GM23338 (cell line): ENCODE measurements around the gene EHF. TPM values are rescaled to one million over a fixed set of nuclear protein-coding genes. Genes with fewer than 3 reads are reported as not detected.

Source experiments
- ATAC-seq: fragments of 200-7000 bp; cut with Tn5 transposase; 3 replicates; pipeline ENCODE4 v1.9.1; 2020
- DNase-seq: peaks from one replicate; pipeline ENCODE4 v3.0.0-alpha.2; 2015; ENCODE audit warnings: low spot score
- H2AFZ ChIP-seq: fragments of 200-600 bp; sonication (generic); 2 replicates; pipeline ENCODE4 v1.8.0; 2016; ENCODE audit warnings: antibody characterized with exemption, mild to moderate bottlenecking, moderate library complexity
- H3F3A ChIP-seq: fragments of 200-600 bp; sonication (generic); replicated peaks from 2 replicates; pipeline ENCODE4 v1.8.0; 2017; ENCODE audit warnings: antibody characterized with exemption, mixed run types, low read depth
- H3K27ac ChIP-seq: fragments of 200-600 bp; sonication (generic); 2 replicates; pipeline ENCODE4 v1.6.1; 2016; ENCODE audit warnings: low read depth
- H3K27me3 ChIP-seq: fragments of 200-600 bp; sonication (generic); 2 replicates; pipeline ENCODE4 v1.8.0; 2016; ENCODE audit warnings: mild to moderate bottlenecking, mixed run types, moderate library complexity; ENCODE audit not compliant: insufficient read depth
- H3K36me3 ChIP-seq: fragments of 200-600 bp; sonication (generic); 2 replicates; pipeline ENCODE4 v1.8.0; 2016; ENCODE audit warnings: mild to moderate bottlenecking; ENCODE audit not compliant: insufficient read depth
- H3K4me1 ChIP-seq: fragments of 200-600 bp; sonication (generic); 2 replicates; pipeline ENCODE4 v1.8.0; 2016; ENCODE audit warnings: mild to moderate bottlenecking, moderate library complexity; ENCODE audit not compliant: insufficient read depth
- H3K4me2 ChIP-seq: fragments of 200-600 bp; sonication (generic); 2 replicates; pipeline ENCODE4 v1.7.1; 2017; ENCODE audit warnings: mixed run types
- H3K4me3 ChIP-seq: fragments of 200-600 bp; sonication (generic); 2 replicates; pipeline ENCODE4 v1.6.1; 2016; ENCODE audit warnings: mixed run types
- H3K79me2 ChIP-seq: fragments of 200-600 bp; sonication (generic); replicated peaks from 2 replicates; pipeline ENCODE4 v1.8.0; 2017; ENCODE audit warnings: mild to moderate bottlenecking; ENCODE audit not compliant: insufficient read depth
- H3K9me2 ChIP-seq: fragments of 200-600 bp; sonication (generic); 2 replicates; pipeline ENCODE4 v1.8.0; 2017; ENCODE audit not compliant: insufficient read depth
- H4K20me1 ChIP-seq: fragments of 200-600 bp; sonication (generic); replicated peaks from 2 replicates; pipeline ENCODE4 v1.8.0; 2017; ENCODE audit warnings: mild to moderate bottlenecking; ENCODE audit not compliant: insufficient read depth
- H3K27ac Mint-ChIP-seq: 2 replicates; pipeline ENCODE4 v1.8.0; 2020; ENCODE audit warnings: inconsistent platforms, mild to moderate bottlenecking, moderate library complexity, mixed read lengths
- H3K27me3 Mint-ChIP-seq: 3 replicates; pipeline ENCODE4 v1.8.0; 2022; ENCODE audit warnings: low read depth, mild to moderate bottlenecking, moderate library complexity, mixed read lengths, inconsistent platforms; ENCODE audit not compliant: insufficient read depth, poor library complexity
- H3K36me3 Mint-ChIP-seq: 3 replicates; pipeline ENCODE4 v1.8.0; 2021; ENCODE audit warnings: low read depth, mild to moderate bottlenecking, inconsistent platforms, moderate library complexity, mixed read lengths
- H3K4me1 Mint-ChIP-seq: 3 replicates; pipeline ENCODE4 v1.8.0; 2020; ENCODE audit warnings: mild to moderate bottlenecking, inconsistent platforms, mixed read lengths
- H3K4me3 Mint-ChIP-seq: 3 replicates; pipeline ENCODE4 v1.8.0; 2021; ENCODE audit warnings: moderate library complexity, mild to moderate bottlenecking, inconsistent platforms, mixed read lengths
- H3K9me3 Mint-ChIP-seq: 3 replicates; pipeline ENCODE4 v1.8.0; 2020; ENCODE audit warnings: moderate library complexity, mild to moderate bottlenecking, inconsistent platforms, mixed read lengths
- CREB1 ChIP-seq: fragments of 250-450 bp; sonication (Bioruptor Pico); IDR thresholded peaks from 2 replicates; pipeline ENCODE4 v1.5.0; 2020; ENCODE audit warnings: low read depth, mild to moderate bottlenecking, moderate library complexity
- CTCF ChIP-seq, 2 experiments: fragments of 200-600 bp in 1 of 2; sonication (generic) in 1 of 2; conservative IDR thresholded peaks; 2 replicates each; pipeline versions ENCODE4 v1.5.1 to v1.6.1; 2016 to 2017; ENCODE audit warnings: antibody characterized with exemption in 2 of 2, low read depth in 2 of 2, mild to moderate bottlenecking in 2 of 2, moderate library complexity in 1 of 2
- ETS1 ChIP-seq: IDR thresholded peaks from 2 replicates; pipeline ENCODE4 v1.6.1; 2016; ENCODE audit warnings: antibody characterized with exemption
- EZH2 ChIP-seq: fragments of 200-600 bp; sonication (generic); IDR thresholded peaks from one replicate; pipeline ENCODE4 v1.8.0; 2017; ENCODE audit warnings: antibody characterized with exemption, mild to moderate bottlenecking, low read depth; ENCODE audit not compliant: unreplicated experiment
- EZH2phosphoT487 ChIP-seq: fragments of 200-600 bp; sonication (generic); IDR thresholded peaks from one replicate; pipeline ENCODE4 v1.8.1; 2018; ENCODE audit warnings: antibody characterized with exemption; ENCODE audit not compliant: unreplicated experiment
- JUNB ChIP-seq: IDR thresholded peaks from one replicate; pipeline ENCODE4 v1.6.1; 2016; ENCODE audit warnings: antibody characterized with exemption; ENCODE audit not compliant: unreplicated experiment
- NANOG ChIP-seq: IDR thresholded peaks from 2 replicates; pipeline ENCODE4 v1.6.1; 2016; ENCODE audit warnings: antibody characterized with exemption, borderline replicate concordance
- POLR2AphosphoS5 ChIP-seq: IDR thresholded peaks from 2 replicates; pipeline ENCODE4 v1.6.1; 2016; ENCODE audit warnings: antibody characterized with exemption, low read depth
- STAT1 ChIP-seq: IDR thresholded peaks from one replicate; pipeline ENCODE4 v1.6.1; 2016; ENCODE audit warnings: antibody characterized with exemption; ENCODE audit not compliant: unreplicated experiment
- ZNF114 ChIP-seq: fragments of 250-450 bp; sonication (Bioruptor Pico); IDR thresholded peaks from 2 replicates; pipeline ENCODE4 v1.5.0; 2020; ENCODE audit warnings: mild to moderate bottlenecking, moderate library complexity
- ZNF331 ChIP-seq: fragments of 250-450 bp; sonication (Bioruptor Pico); IDR thresholded peaks from 2 replicates; pipeline ENCODE4 v1.5.0; 2020; ENCODE audit warnings: low read depth, mild to moderate bottlenecking, moderate library complexity
- polyA plus RNA-seq: library from polyadenylated mRNA; unstranded; fragments of >200 nt; fragmentation: Nextera tagmentation; extraction: Ambion mirVana; gene quantifications from 2 replicates; pipeline ENCODE4 v1.2.1, GENCODE V29; 2016
- total RNA-seq: library from RNA; depleted of rRNA; stranded (reverse); fragments of >200 nt; shearing (Covaris generic); gene quantifications from 2 replicates; pipeline ENCODE4 v1.2.3, GENCODE V29; 2014
- TF ChIP-seq, protein P1 (sequence below): IDR thresholded peaks from one replicate; pipeline ENCODE4 v1.6.1; 2018; ENCODE audit warnings: antibody characterized with exemption; ENCODE audit not compliant: unreplicated experiment
- TF ChIP-seq, protein P2 (sequence below): fragments of 250-450 bp; sonication (Bioruptor Pico); IDR thresholded peaks from 2 replicates; pipeline ENCODE4 v1.5.0; 2020; ENCODE audit warnings: mild to moderate bottlenecking, moderate library complexity

Gene EHF
- total and polyA plus RNA-seq, 2 experiments from 2014 or later = not detected

- H3K4me1 ChIP-seq = peaks cover 9% of the 10 kb centered on the region; the same call in 1 of the 2 replicates
- no peak for ATAC-seq
- H3K4me1 Mint-ChIP-seq = peaks cover 8% of the 10 kb centered on the region; the same call in 2 of the 3 replicates
- no peaks in the 10 kb centered on the region; the same call in 2 of the 3 replicates for H3K9me3 Mint-ChIP-seq
- H3K27me3 ChIP-seq = no peaks in the 10 kb centered on the region
- H3K27me3 Mint-ChIP-seq = no peaks in the 10 kb centered on the region
- no peak overlapping the region for H3K27ac ChIP-seq
- H3K79me2 ChIP-seq = no peaks in the 10 kb centered on the region
- no peaks in the 10 kb centered on the region for H3K36me3 Mint-ChIP-seq
- no peak overlapping the region for H2AFZ ChIP-seq
- no peak for DNase-seq
- H3K36me3 ChIP-seq = no peaks in the 10 kb centered on the region
- no peak overlapping the region for H3K27ac Mint-ChIP-seq
- H3K4me3 Mint-ChIP-seq = no peak overlapping the region
- H3K9me2 ChIP-seq = 0 out of 2 replicates have a peak, but pooled peaks cover 2% of the 10 kb centered on the region
- no peaks in the 10 kb centered on the region for H3F3A ChIP-seq
- no peak overlapping the region for H3K4me2 ChIP-seq
- TF ChIP-seq NANOG = no peak
- TF ChIP-seq, protein P1, sequence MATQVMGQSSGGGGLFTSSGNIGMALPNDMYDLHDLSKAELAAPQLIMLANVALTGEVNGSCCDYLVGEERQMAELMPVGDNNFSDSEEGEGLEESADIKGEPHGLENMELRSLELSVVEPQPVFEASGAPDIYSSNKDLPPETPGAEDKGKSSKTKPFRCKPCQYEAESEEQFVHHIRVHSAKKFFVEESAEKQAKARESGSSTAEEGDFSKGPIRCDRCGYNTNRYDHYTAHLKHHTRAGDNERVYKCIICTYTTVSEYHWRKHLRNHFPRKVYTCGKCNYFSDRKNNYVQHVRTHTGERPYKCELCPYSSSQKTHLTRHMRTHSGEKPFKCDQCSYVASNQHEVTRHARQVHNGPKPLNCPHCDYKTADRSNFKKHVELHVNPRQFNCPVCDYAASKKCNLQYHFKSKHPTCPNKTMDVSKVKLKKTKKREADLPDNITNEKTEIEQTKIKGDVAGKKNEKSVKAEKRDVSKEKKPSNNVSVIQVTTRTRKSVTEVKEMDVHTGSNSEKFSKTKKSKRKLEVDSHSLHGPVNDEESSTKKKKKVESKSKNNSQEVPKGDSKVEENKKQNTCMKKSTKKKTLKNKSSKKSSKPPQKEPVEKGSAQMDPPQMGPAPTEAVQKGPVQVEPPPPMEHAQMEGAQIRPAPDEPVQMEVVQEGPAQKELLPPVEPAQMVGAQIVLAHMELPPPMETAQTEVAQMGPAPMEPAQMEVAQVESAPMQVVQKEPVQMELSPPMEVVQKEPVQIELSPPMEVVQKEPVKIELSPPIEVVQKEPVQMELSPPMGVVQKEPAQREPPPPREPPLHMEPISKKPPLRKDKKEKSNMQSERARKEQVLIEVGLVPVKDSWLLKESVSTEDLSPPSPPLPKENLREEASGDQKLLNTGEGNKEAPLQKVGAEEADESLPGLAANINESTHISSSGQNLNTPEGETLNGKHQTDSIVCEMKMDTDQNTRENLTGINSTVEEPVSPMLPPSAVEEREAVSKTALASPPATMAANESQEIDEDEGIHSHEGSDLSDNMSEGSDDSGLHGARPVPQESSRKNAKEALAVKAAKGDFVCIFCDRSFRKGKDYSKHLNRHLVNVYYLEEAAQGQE = no peak
- no peak for TF ChIP-seq ZNF331 (CRISPR knock-in tag)
- TF ChIP-seq ETS1 = no peak
- TF ChIP-seq CREB1 = no peak
- TF ChIP-seq EZH2 = no peak
- TF ChIP-seq POLR2AphosphoS5 = no peak
- no peak for TF ChIP-seq JUNB
- TF ChIP-seq, protein P2, sequence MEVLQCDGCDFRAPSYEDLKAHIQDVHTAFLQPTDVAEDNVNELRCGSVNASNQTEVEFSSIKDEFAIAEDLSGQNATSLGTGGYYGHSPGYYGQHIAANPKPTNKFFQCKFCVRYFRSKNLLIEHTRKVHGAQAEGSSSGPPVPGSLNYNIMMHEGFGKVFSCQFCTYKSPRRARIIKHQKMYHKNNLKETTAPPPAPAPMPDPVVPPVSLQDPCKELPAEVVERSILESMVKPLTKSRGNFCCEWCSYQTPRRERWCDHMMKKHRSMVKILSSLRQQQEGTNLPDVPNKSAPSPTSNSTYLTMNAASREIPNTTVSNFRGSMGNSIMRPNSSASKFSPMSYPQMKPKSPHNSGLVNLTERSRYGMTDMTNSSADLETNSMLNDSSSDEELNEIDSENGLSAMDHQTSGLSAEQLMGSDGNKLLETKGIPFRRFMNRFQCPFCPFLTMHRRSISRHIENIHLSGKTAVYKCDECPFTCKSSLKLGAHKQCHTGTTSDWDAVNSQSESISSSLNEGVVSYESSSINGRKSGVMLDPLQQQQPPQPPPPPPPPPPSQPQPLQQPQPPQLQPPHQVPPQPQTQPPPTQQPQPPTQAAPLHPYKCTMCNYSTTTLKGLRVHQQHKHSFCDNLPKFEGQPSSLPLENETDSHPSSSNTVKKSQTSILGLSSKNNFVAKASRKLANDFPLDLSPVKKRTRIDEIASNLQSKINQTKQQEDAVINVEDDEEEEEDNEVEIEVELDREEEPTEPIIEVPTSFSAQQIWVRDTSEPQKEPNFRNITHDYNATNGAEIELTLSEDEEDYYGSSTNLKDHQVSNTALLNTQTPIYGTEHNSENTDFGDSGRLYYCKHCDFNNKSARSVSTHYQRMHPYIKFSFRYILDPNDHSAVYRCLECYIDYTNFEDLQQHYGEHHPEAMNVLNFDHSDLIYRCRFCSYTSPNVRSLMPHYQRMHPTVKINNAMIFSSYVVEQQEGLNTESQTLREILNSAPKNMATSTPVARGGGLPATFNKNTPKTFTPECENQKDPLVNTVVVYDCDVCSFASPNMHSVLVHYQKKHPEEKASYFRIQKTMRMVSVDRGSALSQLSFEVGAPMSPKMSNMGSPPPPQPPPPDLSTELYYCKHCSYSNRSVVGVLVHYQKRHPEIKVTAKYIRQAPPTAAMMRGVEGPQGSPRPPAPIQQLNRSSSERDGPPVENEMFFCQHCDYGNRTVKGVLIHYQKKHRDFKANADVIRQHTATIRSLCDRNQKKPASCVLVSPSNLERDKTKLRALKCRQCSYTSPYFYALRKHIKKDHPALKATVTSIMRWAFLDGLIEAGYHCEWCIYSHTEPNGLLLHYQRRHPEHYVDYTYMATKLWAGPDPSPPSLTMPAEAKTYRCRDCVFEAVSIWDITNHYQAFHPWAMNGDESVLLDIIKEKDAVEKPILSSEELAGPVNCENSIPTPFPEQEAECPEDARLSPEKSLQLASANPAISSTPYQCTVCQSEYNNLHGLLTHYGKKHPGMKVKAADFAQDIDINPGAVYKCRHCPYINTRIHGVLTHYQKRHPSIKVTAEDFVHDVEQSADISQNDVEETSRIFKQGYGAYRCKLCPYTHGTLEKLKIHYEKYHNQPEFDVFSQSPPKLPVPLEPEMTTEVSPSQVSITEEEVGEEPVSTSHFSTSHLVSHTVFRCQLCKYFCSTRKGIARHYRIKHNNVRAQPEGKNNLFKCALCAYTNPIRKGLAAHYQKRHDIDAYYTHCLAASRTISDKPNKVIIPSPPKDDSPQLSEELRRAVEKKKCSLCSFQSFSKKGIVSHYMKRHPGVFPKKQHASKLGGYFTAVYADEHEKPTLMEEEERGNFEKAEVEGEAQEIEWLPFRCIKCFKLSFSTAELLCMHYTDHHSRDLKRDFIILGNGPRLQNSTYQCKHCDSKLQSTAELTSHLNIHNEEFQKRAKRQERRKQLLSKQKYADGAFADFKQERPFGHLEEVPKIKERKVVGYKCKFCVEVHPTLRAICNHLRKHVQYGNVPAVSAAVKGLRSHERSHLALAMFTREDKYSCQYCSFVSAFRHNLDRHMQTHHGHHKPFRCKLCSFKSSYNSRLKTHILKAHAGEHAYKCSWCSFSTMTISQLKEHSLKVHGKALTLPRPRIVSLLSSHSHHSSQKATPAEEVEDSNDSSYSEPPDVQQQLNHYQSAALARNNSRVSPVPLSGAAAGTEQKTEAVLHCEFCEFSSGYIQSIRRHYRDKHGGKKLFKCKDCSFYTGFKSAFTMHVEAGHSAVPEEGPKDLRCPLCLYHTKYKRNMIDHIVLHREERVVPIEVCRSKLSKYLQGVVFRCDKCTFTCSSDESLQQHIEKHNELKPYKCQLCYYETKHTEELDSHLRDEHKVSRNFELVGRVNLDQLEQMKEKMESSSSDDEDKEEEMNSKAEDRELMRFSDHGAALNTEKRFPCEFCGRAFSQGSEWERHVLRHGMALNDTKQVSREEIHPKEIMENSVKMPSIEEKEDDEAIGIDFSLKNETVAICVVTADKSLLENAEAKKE (CRISPR knock-in tag) = no peak
- no peak for TF ChIP-seq EZH2phosphoT487
- TF ChIP-seq STAT1 = no peak
- no peak for TF ChIP-seq CTCF (conservative IDR thresholded peaks at IDR 0.05; ENCODE audit: low read depth in 2 of 2)
- TF ChIP-seq ZNF114 (CRISPR knock-in tag) = no peak
- H4K20me1 ChIP-seq = no peaks in the 10 kb centered on the region
- no peak overlapping the region for H3K4me3 ChIP-seq
Measured at GRCh38 chr11:34674038-34674437, 53.1 kb downstream of the EHF start.
